ENCODE results near the gene TEX101.

TEX101 gene

GRCh38 chr19:43452582-43452981, 37.9 kb downstream of the TEX101 start:
- Histone ChIP-seq H3K27ac (ENCODE audit: low read depth, low read length) (no peak overlapping the region), H3K4me2 (ENCODE audit: low read length) (no peak overlapping the region), H4K20me1 (ENCODE audit: control insufficient read depth, insufficient read depth, low read depth, low read length) (no peaks in the 10 kb centered on the region), H3F3A (ENCODE audit: control insufficient read depth, insufficient read depth) (no peaks in the 10 kb centered on the region), H3K9me3 (ENCODE audit: control insufficient read depth, insufficient read depth, low read length) (no peaks in the 10 kb centered on the region), H3K4me3 (ENCODE audit: low read length) (no peak overlapping the region), H3K27me3 (ENCODE audit: control insufficient read depth, low read length) (no peaks in the 10 kb centered on the region), H3K36me3 (ENCODE audit: control insufficient read depth, low read length) (no peaks in the 10 kb centered on the region), H3K9me2 (replicated peaks; ENCODE audit: control insufficient read depth, low read length) (no peaks in the 10 kb centered on the region), H3K4me1 (ENCODE audit: control insufficient read depth, low read length) (no peaks in the 10 kb centered on the region), H3K79me2 (ENCODE audit: control insufficient read depth, low read length) (no peaks in the 10 kb centered on the region)
- no peak for TF ChIP-seq CTCF (IDR thresholded peaks at IDR 0.05; ENCODE audit: low read depth, low read length, poor library complexity, severe bottlenecking)
- TF ChIP-seq EZH2phosphoT487 (IDR thresholded peaks at IDR 0.05; ENCODE audit: borderline replicate concordance, low read length) = no peak

- H4K20me1 ChIP-seq (ENCODE audit: control insufficient read depth, insufficient read depth, low read depth, low read length) = no peaks in the 10 kb centered on the region
- H3K4me3 ChIP-seq (ENCODE audit: low read length) = no peak overlapping the region
- H3K4me1 ChIP-seq (ENCODE audit: control insufficient read depth, low read length) = no peaks in the 10 kb centered on the region
- H3F3A ChIP-seq (ENCODE audit: control insufficient read depth, insufficient read depth) = no peaks in the 10 kb centered on the region
- H3K9me2 ChIP-seq (replicated peaks; ENCODE audit: control insufficient read depth, low read length) = no peaks in the 10 kb centered on the region
- H3K36me3 ChIP-seq (ENCODE audit: control insufficient read depth, low read length) = no peaks in the 10 kb centered on the region
- no peak overlapping the region for H3K27ac ChIP-seq (ENCODE audit: low read depth, low read length)
- no peak overlapping the region for H3K4me2 ChIP-seq (ENCODE audit: low read length)
- H3K27me3 ChIP-seq (ENCODE audit: control insufficient read depth, low read length) = no peaks in the 10 kb centered on the region
- no peak for TF ChIP-seq CTCF (IDR thresholded peaks at IDR 0.05; ENCODE audit: low read depth, low read length, poor library complexity, severe bottlenecking)
- no peak for TF ChIP-seq EZH2phosphoT487 (IDR thresholded peaks at IDR 0.05; ENCODE audit: borderline replicate concordance, low read length)
- no peaks in the 10 kb centered on the region for H3K9me3 ChIP-seq (ENCODE audit: control insufficient read depth, insufficient read depth, low read length)
- H3K79me2 ChIP-seq (ENCODE audit: control insufficient read depth, low read length) = no peaks in the 10 kb centered on the region
Observed at GRCh38 chr19:43454031-43454430, 39.3 kb downstream of the TEX101 start.

- no peak overlapping the region for H3K27ac ChIP-seq (ENCODE audit: low read depth, low read length)
- H3K4me3 ChIP-seq (ENCODE audit: low read length) = no peak overlapping the region
- TF ChIP-seq CTCF (IDR thresholded peaks at IDR 0.05; ENCODE audit: low read depth, low read length, poor library complexity, severe bottlenecking) = no peak
- no peak for TF ChIP-seq EZH2phosphoT487 (IDR thresholded peaks at IDR 0.05; ENCODE audit: borderline replicate concordance, low read length)
- H4K20me1 ChIP-seq (ENCODE audit: control insufficient read depth, insufficient read depth, low read depth, low read length) = no peaks in the 10 kb centered on the region
- H3K79me2 ChIP-seq (ENCODE audit: control insufficient read depth, low read length) = no peaks in the 10 kb centered on the region
- no peaks in the 10 kb centered on the region for H3K4me1 ChIP-seq (ENCODE audit: control insufficient read depth, low read length)
- H3K36me3 ChIP-seq (ENCODE audit: control insufficient read depth, low read length) = no peaks in the 10 kb centered on the region
- no peaks in the 10 kb centered on the region for H3K9me3 ChIP-seq (ENCODE audit: control insufficient read depth, insufficient read depth, low read length)
- H3K4me2 ChIP-seq (ENCODE audit: low read length) = no peak overlapping the region
- no peaks in the 10 kb centered on the region for H3K9me2 ChIP-seq (replicated peaks; ENCODE audit: control insufficient read depth, low read length)
- H3F3A ChIP-seq (ENCODE audit: control insufficient read depth, insufficient read depth) = no peaks in the 10 kb centered on the region
- no peaks in the 10 kb centered on the region for H3K27me3 ChIP-seq (ENCODE audit: control insufficient read depth, low read length)
Observed at GRCh38 chr19:43455321-43456113, 40.8 kb downstream of the TEX101 start.

All from DOHH2 (cell line).